HCT116 (cell line): Measurements from ENCODE around the gene PDCD2.

Experiments used
- CTCF ChIP-seq, 3 experiments: fragments of 200-600 bp in 1 of 3; sonication (generic) in 1 of 3; IDR thresholded peaks in 2 of 3; conservative IDR thresholded peaks in 1 of 3; 2 replicates each; pipeline ENCODE4 v1.5.1; 2012 to 2017; ENCODE audit warnings: low read depth in 2 of 3, low read length in 2 of 3, antibody characterized with exemption in 1 of 3, borderline replicate concordance in 1 of 3, control low read depth in 1 of 3, mild to moderate bottlenecking in 1 of 3, mixed read lengths in 1 of 3, mixed run types in 1 of 3, moderate library complexity in 1 of 3; ENCODE audit not compliant: insufficient read depth in 1 of 3
- EZH2phosphoT487 ChIP-seq: fragments of 200-600 bp; IDR thresholded peaks from 2 replicates; pipeline ENCODE4 v1.6.1; 2018; ENCODE audit warnings: antibody characterized with exemption, borderline replicate concordance
- POLR2A ChIP-seq: IDR thresholded peaks from 2 replicates; pipeline ENCODE4 v1.7.0; 2011; ENCODE audit warnings: borderline replicate concordance; ENCODE audit not compliant: insufficient read depth, insufficient read length; ENCODE audit errors: extremely low read depth
- POLR2AphosphoS5 ChIP-seq: IDR thresholded peaks from 2 replicates; pipeline ENCODE4 v1.6.1; 2011; ENCODE audit warnings: mild to moderate bottlenecking, low read depth, low read length, moderate library complexity
- SP1 ChIP-seq: IDR thresholded peaks from 2 replicates; pipeline ENCODE4 v1.6.1; 2012; ENCODE audit warnings: low read depth
- ZBTB33 ChIP-seq: IDR thresholded peaks from 2 replicates; pipeline ENCODE4 v1.6.1; 2011; ENCODE audit warnings: mild to moderate bottlenecking, low read length, moderate library complexity; ENCODE audit not compliant: insufficient replicate concordance; ENCODE audit errors: extremely low read depth

- peak; percentile 35 to 55 (median 36); a peak in 4 of 6 replicates for TF ChIP-seq CTCF (IDR thresholded peaks at IDR 0.05 in 2 of 3, conservative IDR thresholded peaks at IDR 0.05 in 1 of 3; ENCODE audit: borderline replicate concordance in 1 of 3, insufficient read depth in 1 of 3, low read depth in 2 of 3, low read length in 2 of 3)
- no peak for TF ChIP-seq EZH2phosphoT487
- TF ChIP-seq ZBTB33 = no peak
- TF ChIP-seq POLR2AphosphoS5 = no peak
- no peak for TF ChIP-seq SP1
- no peak for TF ChIP-seq POLR2A
These were observed 9.2 kb downstream of the PDCD2 start for GRCh38 chr6:170575250-170575649.
